HEK293T (cell line): Measurements from ENCODE around the gene SLC5A10.

Source experiments
- ARNT ChIP-seq: fragments of 450-650 bp; IDR thresholded peaks from 2 replicates; pipeline ENCODE4 v1.6.1; 2017; ENCODE audit warnings: mild to moderate bottlenecking
- CTBP1 ChIP-seq: fragments of 450-650 bp; IDR thresholded peaks from 2 replicates; pipeline ENCODE4 v1.6.1; 2016; ENCODE audit warnings: borderline replicate concordance
- ELF4 ChIP-seq: fragments of 450-650 bp; IDR thresholded peaks from 2 replicates; pipeline ENCODE4 v1.6.1; 2017; ENCODE audit warnings: antibody characterized with exemption
- FOXA1 ChIP-seq: fragments of 450-650 bp; IDR thresholded peaks from 2 replicates; pipeline ENCODE4 v1.6.1; 2016; ENCODE audit warnings: mild to moderate bottlenecking
- FOXK2 ChIP-seq: fragments of 450-650 bp; IDR thresholded peaks from 2 replicates; pipeline ENCODE4 v1.6.1; 2016; ENCODE audit warnings: mild to moderate bottlenecking
- FOXM1 ChIP-seq: fragments of 450-650 bp; IDR thresholded peaks from 2 replicates; pipeline ENCODE4 v1.6.1; 2017; ENCODE audit warnings: mild to moderate bottlenecking, borderline replicate concordance
- HDGF ChIP-seq: fragments of 450-650 bp; IDR thresholded peaks from 2 replicates; pipeline ENCODE4 v1.6.1; 2017; ENCODE audit warnings: antibody characterized with exemption, borderline replicate concordance
- LEF1 ChIP-seq: fragments of 450-650 bp; IDR thresholded peaks from 2 replicates; pipeline ENCODE4 v1.6.1; 2017; ENCODE audit warnings: mild to moderate bottlenecking, borderline replicate concordance
- NFRKB ChIP-seq: fragments of 450-650 bp; IDR thresholded peaks from 2 replicates; pipeline ENCODE4 v1.6.1; 2016; ENCODE audit warnings: mild to moderate bottlenecking, moderate library complexity
- PKNOX1 ChIP-seq: fragments of 450-650 bp; IDR thresholded peaks from 2 replicates; pipeline ENCODE4 v1.6.1; 2016
- SP1 ChIP-seq: fragments of 450-650 bp; IDR thresholded peaks from 2 replicates; pipeline ENCODE4 v1.6.1; 2017
- SUZ12 ChIP-seq: fragments of 450-650 bp; IDR thresholded peaks from 2 replicates; pipeline ENCODE4 v1.6.1; 2016; ENCODE audit warnings: mild to moderate bottlenecking
- TARDBP ChIP-seq: fragments of 450-650 bp; IDR thresholded peaks from 2 replicates; pipeline ENCODE4 v1.6.1; 2016
- ZNF384 ChIP-seq: fragments of 450-650 bp; IDR thresholded peaks from 2 replicates; pipeline ENCODE4 v1.6.1; 2016

GRCh38 chr17:18997650-18998196, 45.8 kb downstream of the SLC5A10 start:
- no peak for TF ChIP-seq FOXM1
- TF ChIP-seq NFRKB = no peak
- TF ChIP-seq PKNOX1 = no peak
- no peak for TF ChIP-seq SP1
- TF ChIP-seq ZNF384 = no peak
- TF ChIP-seq LEF1 = no peak
- TF ChIP-seq FOXK2 = no peak
- TF ChIP-seq ARNT = no peak
- TF ChIP-seq FOXA1 = no peak
- TF ChIP-seq TARDBP = no peak
- TF ChIP-seq CTBP1 = no peak
- TF ChIP-seq SUZ12 = no peak
- no peak for TF ChIP-seq HDGF
- no peak for TF ChIP-seq ELF4
